Measurements from ENCODE around the gene FBRSL1.
"Not testable (repeated sequence)": the region's sequence is repeated elsewhere in the genome, so short reads cannot be mapped to it uniquely, and the experiment has no call there.

The FBRSL1 gene

GRCh38 chr12:132489602-132490266 is at the start of gene FBRSL1:
FBRSL1 (plus strand) TSS chr12:132490151.
- peak; percentile 84 for DNase-seq (ENCODE audit: low spot score)

- not testable (repeated sequence) for DNase-seq (ENCODE audit: low spot score)
These were observed 49.5 kb upstream of the FBRSL1 start for GRCh38 chr12:132440420-132440819.

- peak; percentile 69 for DNase-seq (ENCODE audit: low spot score)
These were observed 47.8 kb upstream of the FBRSL1 start for GRCh38 chr12:132441871-132442863.

- no peak for DNase-seq (ENCODE audit: low spot score)
These were observed 46.9 kb upstream of the FBRSL1 start for GRCh38 chr12:132443091-132443490.

GRCh38 chr12:132444283-132444682 is 45.7 kb upstream of the FBRSL1 start:
- no peak for DNase-seq (ENCODE audit: low spot score)

- peak; percentile 53 for DNase-seq (ENCODE audit: low spot score)
These were observed 44.7 kb upstream of the FBRSL1 start for GRCh38 chr12:132444957-132445883.

- peak; percentile 39 for DNase-seq (ENCODE audit: low spot score)
These were observed 43.9 kb upstream of the FBRSL1 start for GRCh38 chr12:132445884-132446632.

- no peak for DNase-seq (ENCODE audit: low spot score)
These were observed 43.2 kb upstream of the FBRSL1 start for GRCh38 chr12:132446633-132447326.

- no peak for DNase-seq (ENCODE audit: low spot score)
These were observed 42.6 kb upstream of the FBRSL1 start for GRCh38 chr12:132447327-132447720.

GRCh38 chr12:132447731-132448462 is 42.1 kb upstream of the FBRSL1 start:
- DNase-seq (ENCODE audit: low spot score): no peak

- DNase-seq (ENCODE audit: low spot score): no peak
These were observed 41.5 kb upstream of the FBRSL1 start for GRCh38 chr12:132448463-132448820.

GRCh38 chr12:132449565-132450417 is 40.2 kb upstream of the FBRSL1 start:
- no peak for DNase-seq (ENCODE audit: low spot score)

- no peak for DNase-seq (ENCODE audit: low spot score)
These were observed 39.4 kb upstream of the FBRSL1 start for GRCh38 chr12:132450418-132451171.

GRCh38 chr12:132451172-132451835 is 38.6 kb upstream of the FBRSL1 start:
- DNase-seq (ENCODE audit: low spot score): no peak

GRCh38 chr12:132451836-132452195 is 38.1 kb upstream of the FBRSL1 start:
- no peak for DNase-seq (ENCODE audit: low spot score)

- no peak for DNase-seq (ENCODE audit: low spot score)
These were observed 37.2 kb upstream of the FBRSL1 start for GRCh38 chr12:132452596-132453350.
